ENCODE measurements around the gene TNNT3. TPM values are rescaled to one million over a fixed set of nuclear protein-coding genes. Genes with fewer than 3 reads are reported as not detected.

Gene TNNT3
- polyA plus RNA-seq, 12 donors = 2,865 to 9,652 (median 5,402) TPM

DNA sequence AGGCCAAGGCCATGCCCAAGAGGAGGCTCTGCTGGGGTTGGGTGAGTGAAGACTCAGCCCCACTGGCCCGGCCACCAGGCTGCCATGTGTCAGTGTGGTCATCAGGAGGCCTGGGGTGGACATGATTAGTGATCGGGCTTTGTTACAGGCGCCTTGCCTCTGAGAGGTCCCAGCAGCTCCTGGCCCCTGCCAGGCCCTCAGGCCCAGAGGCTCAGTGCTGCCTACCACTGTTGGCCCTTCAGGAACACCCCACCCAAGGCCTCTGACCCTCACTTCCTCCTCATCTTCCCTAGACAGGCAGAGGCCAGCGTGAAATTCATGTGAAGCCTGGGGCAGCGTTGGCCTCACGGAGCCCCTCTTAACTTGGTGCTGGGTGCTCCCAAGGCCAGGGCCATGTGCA is 29.8 kb downstream of the TNNT3 start:
- no peak for DNase-seq

- no peak for DNase-seq
Measured at GRCh38 chr11:1949922-1950321, 30.4 kb downstream of the TNNT3 start.

DNA sequence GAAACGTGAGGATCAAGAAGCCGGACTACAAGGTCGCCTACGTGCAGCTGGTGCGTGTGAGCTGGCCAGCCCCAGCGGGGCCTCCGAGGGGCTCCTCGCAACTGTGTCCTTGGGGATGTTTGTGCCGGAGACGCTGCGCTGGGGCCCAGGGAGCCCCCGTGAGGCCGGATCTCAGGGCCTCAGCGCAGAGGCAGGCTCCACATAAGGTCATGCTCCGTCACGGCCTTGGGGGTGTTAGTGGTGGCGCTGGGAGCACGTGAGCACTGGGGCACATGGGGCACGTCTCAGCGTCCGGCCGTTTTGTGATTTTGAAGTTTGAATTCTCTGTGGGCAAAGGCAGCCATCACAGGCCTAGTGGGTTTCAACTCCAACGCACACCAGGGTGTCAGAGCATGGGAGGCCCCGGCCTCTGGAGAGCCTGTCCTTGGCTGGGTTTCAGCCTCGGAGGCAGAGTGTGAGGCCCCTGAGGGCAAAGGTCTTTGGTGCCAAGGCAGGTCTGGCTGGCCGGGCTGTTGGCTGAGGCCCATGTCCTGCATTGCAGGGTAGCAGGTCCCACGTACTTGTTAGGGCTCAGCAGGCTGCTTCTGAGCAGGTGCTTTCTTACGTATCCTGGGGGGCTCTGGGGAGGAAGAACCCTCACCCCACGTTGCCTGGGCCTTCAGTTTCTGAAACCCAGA is 33.4 kb downstream of the TNNT3 start:
- no peak for DNase-seq

- DNase-seq = no peak
Measured at GRCh38 chr11:1953489-1954266, 34.2 kb downstream of the TNNT3 start.

DNA sequence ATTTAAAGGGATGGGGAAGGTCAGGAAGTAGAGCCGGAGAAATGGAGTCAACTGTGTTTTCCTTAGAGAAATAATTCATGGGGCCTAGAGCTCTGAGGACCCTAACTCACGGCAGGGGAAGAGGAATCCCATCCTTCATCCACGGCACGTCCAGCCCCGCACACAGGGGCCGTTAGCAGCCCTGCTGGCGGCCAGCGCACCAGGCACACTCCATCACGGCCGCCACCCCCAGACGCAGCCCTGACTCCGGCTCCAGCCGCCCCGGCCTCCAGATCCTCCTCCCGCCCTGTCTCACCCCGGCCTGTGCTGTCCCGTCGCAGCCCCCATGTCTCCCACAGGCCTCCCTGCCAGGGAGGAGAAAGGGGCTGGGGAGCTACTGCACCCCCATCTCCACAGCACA is 38.9 kb downstream of the TNNT3 start:
- DNase-seq = no peak

- DNase-seq = no peak
Measured at GRCh38 chr11:1959786-1960185, 40.3 kb downstream of the TNNT3 start.

DNA sequence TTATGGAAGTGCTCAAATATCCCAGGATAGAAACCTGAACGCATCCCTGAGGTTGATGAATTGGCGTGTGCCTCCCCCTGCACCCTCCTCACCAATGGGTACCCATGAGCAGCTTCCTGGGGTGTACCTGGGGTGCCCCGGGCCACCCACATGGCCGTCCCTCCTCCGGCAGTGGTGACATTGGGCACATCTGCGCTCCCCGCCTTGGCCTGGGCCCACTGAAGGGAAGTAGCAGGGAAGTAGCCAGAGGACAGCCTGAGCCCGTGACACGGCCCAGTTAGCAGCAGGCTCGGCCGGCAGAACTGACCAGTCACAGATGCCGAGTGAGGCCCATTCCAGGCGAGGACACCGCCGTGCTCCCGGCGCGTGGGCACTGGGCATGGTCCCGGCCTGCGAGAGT is 44.4 kb downstream of the TNNT3 start:
- no peak for DNase-seq

GRCh38 chr11:1964348-1964747 is 44.8 kb downstream of the TNNT3 start:
- DNase-seq = no peak

DNA sequence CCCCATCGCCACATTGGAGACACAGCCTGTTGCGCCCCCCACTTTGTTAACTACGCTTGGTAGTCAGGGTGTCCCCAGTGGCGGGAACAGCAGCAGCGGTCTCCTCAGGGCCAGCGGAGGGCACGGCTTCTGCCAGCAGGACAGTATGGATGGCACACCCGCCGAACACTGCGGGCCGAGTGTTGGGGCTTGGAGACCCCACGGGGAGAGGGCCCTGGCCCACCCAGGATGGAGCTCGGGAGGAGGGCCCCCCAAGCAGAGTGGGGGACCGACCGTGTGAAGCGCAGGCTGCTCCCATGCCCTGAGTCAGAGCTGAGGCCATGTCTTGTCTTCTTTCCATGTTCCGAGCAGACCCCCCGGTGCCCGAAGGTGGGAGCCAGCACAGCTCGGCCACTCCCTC is 45.5 kb downstream of the TNNT3 start:
- no peak for DNase-seq

GRCh38 chr11:1966531-1966930 is 47.0 kb downstream of the TNNT3 start:
- no peak for DNase-seq

- DNase-seq = peak; percentile 31
Measured at GRCh38 chr11:1967641-1968225, 48.2 kb downstream of the TNNT3 start.

GRCh38 chr11:1968454-1969002 is 49.0 kb downstream of the TNNT3 start:
- no peak for DNase-seq

DNA sequence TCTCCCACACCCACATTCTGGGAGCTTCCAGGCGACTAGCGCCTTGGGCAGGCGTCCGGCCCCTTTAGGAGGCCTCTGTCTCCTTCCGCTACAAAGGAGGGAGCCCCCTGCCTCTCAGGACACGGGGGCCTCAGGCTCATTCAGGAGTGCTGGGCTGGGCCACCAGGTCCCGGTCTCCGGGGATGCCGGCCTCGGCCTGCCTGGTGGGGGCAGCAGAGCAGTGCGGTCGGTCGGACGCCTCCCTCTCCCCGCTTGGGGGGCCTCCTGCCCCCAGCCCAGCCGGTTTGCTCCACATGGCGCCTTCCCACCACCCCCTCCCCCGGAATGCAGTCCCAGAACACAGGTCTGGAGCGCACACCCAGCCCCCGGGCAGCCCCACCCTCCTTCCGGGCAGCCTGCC is 49.5 kb downstream of the TNNT3 start:
- no peak for DNase-seq

GRCh38 chr11:1969776-1970175 is 50.3 kb downstream of the TNNT3 start:
- no peak for DNase-seq

- no peak for DNase-seq
Measured at GRCh38 chr11:1970956-1971355, 51.5 kb downstream of the TNNT3 start.

DNA sequence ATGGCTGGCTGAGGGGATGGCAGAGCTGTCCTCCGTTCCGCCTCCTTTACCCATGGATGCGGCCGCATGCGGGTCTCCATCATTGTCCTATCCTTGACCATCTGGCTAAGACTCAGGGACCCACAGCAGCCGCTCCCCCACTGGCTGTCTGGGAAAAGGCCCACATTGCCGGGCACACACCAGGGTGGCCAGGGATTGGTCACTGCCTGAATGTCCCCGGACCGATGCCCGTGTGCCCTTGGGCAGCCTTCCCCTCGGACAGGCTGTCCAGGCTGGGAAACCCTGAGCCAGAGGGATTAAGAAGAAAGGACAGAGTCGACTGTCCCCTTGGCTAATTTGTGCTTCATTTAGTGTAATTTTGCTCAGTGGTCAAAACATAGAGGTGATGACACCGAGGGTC is 55.7 kb downstream of the TNNT3 start:
- no peak for DNase-seq

- DNase-seq = no peak
Measured at GRCh38 chr11:1978720-1979473, 59.4 kb downstream of the TNNT3 start.

DNA sequence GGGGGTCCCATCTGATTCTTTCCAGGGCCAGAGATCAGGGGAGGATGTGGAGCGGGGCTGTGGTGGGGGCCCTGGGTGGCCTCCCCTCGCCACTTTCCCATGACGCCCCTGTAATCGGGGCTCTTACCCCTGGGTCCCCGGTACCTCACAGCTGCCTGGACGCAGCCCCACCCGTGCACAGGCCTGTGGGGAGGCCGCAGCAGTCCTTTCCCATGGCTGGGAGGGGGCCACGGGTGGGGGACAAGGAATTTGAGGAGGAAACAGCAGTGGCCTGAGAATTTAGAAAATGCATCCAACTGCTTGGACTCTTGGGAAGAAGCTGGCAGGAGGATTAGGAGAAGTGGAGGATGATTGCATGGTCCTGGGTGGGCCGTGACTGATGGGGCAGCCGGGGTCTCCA is 60.1 kb downstream of the TNNT3 start:
- no peak for DNase-seq

DNA sequence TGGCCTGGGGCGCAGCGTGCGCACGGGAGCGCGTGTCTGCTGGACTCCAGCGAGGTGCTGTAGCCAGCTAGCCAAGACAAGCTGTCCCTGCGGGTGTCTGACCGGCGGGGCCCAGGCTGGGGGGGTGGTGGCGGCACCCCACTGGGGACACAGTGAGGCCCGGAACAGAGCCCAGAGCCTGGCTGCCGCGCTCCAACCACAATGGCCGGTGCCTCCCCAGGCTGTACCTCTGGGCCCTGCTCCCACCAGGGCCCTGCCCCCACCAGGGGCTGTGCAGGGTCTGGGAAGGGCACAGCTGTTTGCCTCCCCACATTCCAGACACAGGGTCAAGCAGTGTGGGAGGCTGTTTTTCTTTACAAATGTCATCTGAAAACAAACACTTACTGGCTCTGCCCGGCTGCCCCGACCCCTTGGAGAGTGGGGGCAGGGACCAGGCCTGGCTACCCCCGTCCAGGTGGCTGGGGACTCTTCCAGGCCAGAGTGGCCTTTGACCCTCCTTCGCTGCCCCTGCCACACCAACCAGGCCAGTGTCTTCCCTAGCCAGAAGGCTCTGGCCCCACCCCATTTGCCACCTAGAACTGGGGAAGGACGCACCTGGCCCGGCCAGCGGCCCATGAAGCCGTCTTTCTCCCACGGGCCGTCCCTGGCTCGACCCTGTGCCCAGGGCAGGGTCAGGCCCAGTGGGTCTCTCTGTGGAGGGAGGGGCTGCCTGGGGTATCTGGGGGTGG is 63.5 kb downstream of the TNNT3 start:
- no peak for DNase-seq

GRCh38 chr11:1983601-1983961 is 64.1 kb downstream of the TNNT3 start:
- DNase-seq = no peak

DNA sequence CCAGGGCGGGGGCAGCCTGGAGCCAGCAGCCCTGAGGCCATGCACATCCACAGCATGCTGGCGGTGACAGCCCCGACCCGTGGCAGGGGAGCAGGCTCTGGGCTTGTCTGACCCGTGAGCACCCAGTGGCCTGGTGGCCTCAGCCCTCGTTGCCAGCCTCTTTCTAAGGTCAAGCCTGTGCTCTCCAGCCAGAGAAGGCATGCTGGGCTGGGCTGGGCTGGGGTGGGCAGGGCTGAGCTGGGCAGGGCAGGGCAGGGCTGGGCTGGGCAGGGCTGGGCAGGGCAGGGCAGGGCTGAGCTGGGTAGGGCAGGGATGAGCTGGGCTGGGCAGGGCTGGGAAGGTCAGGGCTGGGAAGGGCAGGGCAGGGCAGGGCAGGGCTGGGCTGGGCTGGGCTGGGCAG is 67.5 kb downstream of the TNNT3 start:
- no peak for DNase-seq

DNA sequence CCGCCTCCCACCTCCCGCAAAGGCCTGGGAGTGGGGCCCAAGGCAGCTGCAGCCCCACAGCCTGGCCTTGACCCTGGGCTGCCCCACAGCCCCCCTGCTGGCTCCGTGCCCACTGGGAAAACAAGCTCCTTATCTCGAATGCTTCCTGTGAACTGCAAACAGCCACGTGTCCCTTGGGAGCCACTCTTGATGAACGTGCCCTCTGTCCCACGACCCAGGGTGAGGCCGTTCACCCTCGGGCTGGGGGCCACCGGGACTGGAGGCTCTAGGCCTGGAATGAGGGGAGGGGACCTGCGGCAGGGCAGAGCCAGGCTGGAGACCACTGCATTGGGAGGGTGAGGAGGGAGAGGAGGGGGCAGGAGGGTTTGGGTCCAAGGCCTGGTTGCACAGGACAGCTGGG is 68.7 kb downstream of the TNNT3 start:
- DNase-seq = no peak

All from muscle of arm (tissue), 12 donors.